B cell (primary cell): ENCODE results near the gene ZNF581. TPM values are rescaled to one million over a fixed set of nuclear protein-coding genes. Genes with fewer than 3 reads are reported as not detected.

Experiments used
- ATAC-seq: fragments of 200-7000 bp; cut with Tn5 transposase; one replicate; pipeline ENCODE4 v1.10.0; 2021; ENCODE audit warnings: low read depth, mild to moderate bottlenecking, moderate number of reproducible peaks, moderate library complexity
- CTCF ChIA-PET: fragments of 350-600 bp; sonication (Branson Sonifier 250); formaldehyde crosslinking; loops from one replicate; lab custom pipeline; 2021; ENCODE audit warnings: antibody characterized with exemption, inconsistent platforms; lab: Charles Lee
- POLR2A ChIA-PET: fragments of 350-600 bp; sonication (Branson Sonifier 250); formaldehyde crosslinking; loops from one replicate; lab custom pipeline; 2021; ENCODE audit warnings: antibody characterized with exemption; lab: Charles Lee
- DNase-seq: peaks from one replicate; pipeline ENCODE4 v3.0.0; 2013
- H2AFZ ChIP-seq: 2 replicates; pipeline ENCODE4 v1.6.1; 2012; ENCODE audit warnings: mild to moderate bottlenecking, low read depth, low read length; ENCODE audit not compliant: insufficient read depth, poor library complexity, severe bottlenecking
- H3K27ac ChIP-seq, 2 donors: 1 replicate in 1 of 2; 2 replicates in 1 of 2; pipeline ENCODE4 v1.5.1; 2012 to 2013; ENCODE audit warnings: low read length in 2 of 2, mild to moderate bottlenecking in 2 of 2, moderate library complexity in 1 of 2
- H3K27me3 ChIP-seq, 4 experiments: fragments of 200-600 bp in 1 of 4; sonication (generic) in 1 of 4; replicated peaks in 1 of 4; 1 replicate in 2 of 4; 2 replicates in 2 of 4; pipeline versions ENCODE4 v1.6.1 to v1.7.0; 2013 to 2016; ENCODE audit warnings: low read length in 3 of 4, mild to moderate bottlenecking in 2 of 4, mixed read lengths in 1 of 4, moderate library complexity in 1 of 4; ENCODE audit not compliant: insufficient read depth in 4 of 4, control insufficient read depth in 3 of 4; ENCODE audit errors: control extremely low read depth in 1 of 4
- H3K36me3 ChIP-seq, 2 experiments: replicated peaks in 1 of 2; 1 replicate in 1 of 2; 2 replicates in 1 of 2; pipeline versions ENCODE4 v1.6.1 to v1.7.1; 2013; ENCODE audit warnings: low read length in 1 of 2; ENCODE audit not compliant: insufficient read depth in 2 of 2, control insufficient read depth in 1 of 2; ENCODE audit errors: control extremely low read depth in 1 of 2, extremely low read depth in 1 of 2
- H3K4me1 ChIP-seq, 2 donors: fragments of 200-600 bp in 1 of 2; sonication (generic) in 1 of 2; 1 replicate in 1 of 2; 2 replicates in 1 of 2; pipeline versions ENCODE4 v1.5.1 to v1.6.1; 2013 to 2017; ENCODE audit warnings: low read length in 2 of 2; ENCODE audit not compliant: control insufficient read depth in 2 of 2, insufficient read depth in 2 of 2
- H3K4me2 ChIP-seq: replicated peaks from 2 replicates; pipeline ENCODE3; 2012; ENCODE audit warnings: mild to moderate bottlenecking, low read depth, low read length; ENCODE audit not compliant: poor library complexity, severe bottlenecking
- H3K4me3 ChIP-seq, 5 experiments: fragments of 200-600 bp in 1 of 5; sonication (generic) in 1 of 5; 1 replicate in 3 of 5; 2 replicates in 2 of 5; pipeline versions ENCODE4 v1.5.1 to v1.7.0; 2011 to 2016; ENCODE audit warnings: low read length in 4 of 5, mild to moderate bottlenecking in 4 of 5, low read depth in 2 of 5, control low read depth in 1 of 5, moderate library complexity in 1 of 5; ENCODE audit not compliant: insufficient read depth in 1 of 5; ENCODE audit errors: control extremely low read depth in 1 of 5, extremely low read depth in 1 of 5
- H3K79me2 ChIP-seq: fragments of 200-600 bp; sonication (generic); one replicate; pipeline ENCODE4 v1.6.0; 2016; ENCODE audit warnings: low read length; ENCODE audit not compliant: control insufficient read depth, insufficient read depth
- H3K9ac ChIP-seq: fragments of 200-600 bp; sonication (generic); 2 replicates; pipeline ENCODE4 v1.6.1; 2017; ENCODE audit warnings: mild to moderate bottlenecking, low read length, moderate library complexity
- H3K9me3 ChIP-seq, 3 donors: one replicate each; pipeline versions ENCODE4 v1.6.1 to v1.7.1; 2013; ENCODE audit warnings: low read length in 2 of 3; ENCODE audit not compliant: control insufficient read depth in 2 of 3, insufficient read depth in 1 of 3; ENCODE audit errors: control extremely low read depth in 1 of 3
- H4K20me1 ChIP-seq: 2 replicates; pipeline ENCODE4 v1.6.0; 2012; ENCODE audit warnings: mild to moderate bottlenecking, low read length; ENCODE audit not compliant: insufficient read depth, control insufficient read depth, poor library complexity, severe bottlenecking
- H3K27ac Mint-ChIP-seq: one replicate; pipeline ENCODE4 v1.8.0; 2021; ENCODE audit warnings: mixed read lengths
- H3K27me3 Mint-ChIP-seq: one replicate; pipeline ENCODE4 v1.8.0; 2021; ENCODE audit warnings: mixed read lengths
- H3K4me1 Mint-ChIP-seq: one replicate; pipeline ENCODE4 v1.8.0; 2021; ENCODE audit warnings: mixed read lengths
- H3K4me3 Mint-ChIP-seq: one replicate; pipeline ENCODE4 v1.8.0; 2021; ENCODE audit warnings: mixed read lengths
- H3K9me3 Mint-ChIP-seq: one replicate; pipeline ENCODE4 v1.8.0; 2022; ENCODE audit warnings: mixed read lengths; ENCODE audit not compliant: insufficient read depth
- EZH2 ChIP-seq: IDR thresholded peaks from 2 replicates; pipeline ENCODE4 v1.6.1; 2012; ENCODE audit warnings: borderline replicate concordance, low read depth, mild to moderate bottlenecking, moderate library complexity, low read length; ENCODE audit not compliant: insufficient read depth, poor library complexity, severe bottlenecking
- WGBS: methylation state at CpG from one replicate; pipeline ENCODE4 v1.1.5; 2013; ENCODE audit warnings: missing lambda C conversion rate; ENCODE audit not compliant: insufficient coverage; 5-methylcytosine and 5-hydroxymethylcytosine counted together
- intact Hi-C: fragments of 100-400 bp; cut with micrococcal nuclease; formaldehyde crosslinking; loops from one replicate; pipeline ENCODE4 v1.10.0; 2022
- polyA plus RNA-seq: library from polyadenylated mRNA; depleted of rRNA; stranded (reverse); fragments of >200 nt; gene quantifications from 2 replicates; pipeline ENCODE4 v1.2.3, GENCODE V29; 2012
- total RNA-seq, 2 donors: library from RNA; stranded (reverse); fragments of 120-200 nt in 1 of 2; gene quantifications; 1 replicate in 1 of 2; 2 replicates in 1 of 2; pipeline versions ENCODE4 v1.2.3 to v1.2.4, GENCODE V29; 2013 to 2022
- TF ChIP-seq, protein P1 (sequence below): fragments of 200-600 bp; IDR thresholded peaks from one replicate; pipeline ENCODE4 v1.8.0; 2022; ENCODE audit warnings: antibody characterized with exemption, mild to moderate bottlenecking

Gene ZNF581
- total and polyA plus RNA-seq, 2 donors (not counting 1 experiment from before 2014, with no cell fraction given) = 48.2 to 51.3 TPM

GRCh38 chr19:55688422-55689218 lies 45.2 kb downstream of the ZNF581 start:
- peaks cover 0 to 90% of the 10 kb centered on the region in 2 experiments for H3K36me3 ChIP-seq
- intact Hi-C loops = no loop called here
- peaks cover 91% of the 10 kb centered on the region for H4K20me1 ChIP-seq
- WGBS = 78% methylated on average over 23 of the region's 27 CpGs
- H3K27ac ChIP-seq = peak overlapping the region; percentile 6 to 23
- ChIA-PET CTCF (no interaction called here), POLR2A (no interaction called here)
- Mint-ChIP-seq H3K4me1 (peaks cover 37% of the 10 kb centered on the region), H3K27ac (peak overlapping the region; percentile 56), H3K27me3 (no peaks in the 10 kb centered on the region), H3K9me3 (no peaks in the 10 kb centered on the region), H3K4me3 (no peak overlapping the region)
- no peak overlapping the region for H3K9ac ChIP-seq
- DNase-seq (peak; percentile 52), ATAC-seq (peak; percentile 51)
- no peak overlapping the region for H2AFZ ChIP-seq
- no peaks in the 10 kb centered on the region for H3K27me3 ChIP-seq
- peaks cover 67% of the 10 kb centered on the region for H3K79me2 ChIP-seq
- TF ChIP-seq, protein P1, sequence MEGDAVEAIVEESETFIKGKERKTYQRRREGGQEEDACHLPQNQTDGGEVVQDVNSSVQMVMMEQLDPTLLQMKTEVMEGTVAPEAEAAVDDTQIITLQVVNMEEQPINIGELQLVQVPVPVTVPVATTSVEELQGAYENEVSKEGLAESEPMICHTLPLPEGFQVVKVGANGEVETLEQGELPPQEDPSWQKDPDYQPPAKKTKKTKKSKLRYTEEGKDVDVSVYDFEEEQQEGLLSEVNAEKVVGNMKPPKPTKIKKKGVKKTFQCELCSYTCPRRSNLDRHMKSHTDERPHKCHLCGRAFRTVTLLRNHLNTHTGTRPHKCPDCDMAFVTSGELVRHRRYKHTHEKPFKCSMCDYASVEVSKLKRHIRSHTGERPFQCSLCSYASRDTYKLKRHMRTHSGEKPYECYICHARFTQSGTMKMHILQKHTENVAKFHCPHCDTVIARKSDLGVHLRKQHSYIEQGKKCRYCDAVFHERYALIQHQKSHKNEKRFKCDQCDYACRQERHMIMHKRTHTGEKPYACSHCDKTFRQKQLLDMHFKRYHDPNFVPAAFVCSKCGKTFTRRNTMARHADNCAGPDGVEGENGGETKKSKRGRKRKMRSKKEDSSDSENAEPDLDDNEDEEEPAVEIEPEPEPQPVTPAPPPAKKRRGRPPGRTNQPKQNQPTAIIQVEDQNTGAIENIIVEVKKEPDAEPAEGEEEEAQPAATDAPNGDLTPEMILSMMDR = no peak
- TF ChIP-seq EZH2 = no peak
- H3K4me1 ChIP-seq = peaks cover 9 to 30% of the 10 kb centered on the region in 2 donors
- H3K4me2 ChIP-seq = peak overlapping the region; percentile 39
- no peak overlapping the region for H3K4me3 ChIP-seq
- H3K9me3 ChIP-seq = no peaks in the 10 kb centered on the region

GRCh38 chr19:55689411-55690108 lies 46.1 kb downstream of the ZNF581 start:
- H3K27me3 ChIP-seq = no peaks in the 10 kb centered on the region
- no peak overlapping the region for H3K4me3 ChIP-seq
- peaks cover 82% of the 10 kb centered on the region for H4K20me1 ChIP-seq
- H3K27ac ChIP-seq = no peak overlapping the region
- H3K4me1 Mint-ChIP-seq = peaks cover 33% of the 10 kb centered on the region
- H3K79me2 ChIP-seq = peaks cover 58% of the 10 kb centered on the region
- H3K9me3 ChIP-seq = no peaks in the 10 kb centered on the region
- TF ChIP-seq, protein P1 = no peak
- no peak for TF ChIP-seq EZH2
- ATAC-seq = no peak
- 99% methylated on average over 32 of the region's 35 CpGs for WGBS
- H3K4me1 ChIP-seq = peaks cover 9 to 30% of the 10 kb centered on the region in 2 donors
- no peak overlapping the region for H2AFZ ChIP-seq
- H3K9ac ChIP-seq = no peak overlapping the region
- no peaks in the 10 kb centered on the region for H3K27me3 Mint-ChIP-seq
- H3K36me3 ChIP-seq = peaks cover 0 to 89% of the 10 kb centered on the region in 2 experiments
- intact Hi-C loops = no loop called here
- DNase-seq = no peak
- H3K27ac Mint-ChIP-seq = no peak overlapping the region
- H3K4me2 ChIP-seq = no peak overlapping the region
- CTCF ChIA-PET = no interaction called here
- no peaks in the 10 kb centered on the region for H3K9me3 Mint-ChIP-seq
- POLR2A ChIA-PET = no interaction called here
- H3K4me3 Mint-ChIP-seq = no peak overlapping the region
